H1 (cell line): ENCODE data around the gene CANX. TPM values are rescaled to one million over a fixed set of nuclear protein-coding genes. Genes with fewer than 3 reads are reported as not detected.

Experiments
- CTCF ChIA-PET: fragments of 300-600 bp; sonication (Branson Sonifier 250); formaldehyde crosslinking; loops from one replicate; lab custom pipeline; 2021; ENCODE audit not compliant: partially characterized antibody; lab: Charles Lee
- POLR2A ChIA-PET: fragments of 300-600 bp; sonication (Branson Sonifier 250); formaldehyde crosslinking; loops from one replicate; lab custom pipeline; 2021; ENCODE audit warnings: inconsistent platforms; ENCODE audit not compliant: partially characterized antibody; lab: Charles Lee
- DNase-seq, 2 experiments: peaks; one replicate each; pipeline versions ENCODE4 v3.0.0 to v3.0.0-alpha.2; 2010 to 2022; ENCODE audit warnings: low spot score in 2 of 2, low read depth in 1 of 2, mixed read lengths in 1 of 2
- FAIRE-seq: peaks from 2 replicates; lab custom pipeline; 2011; peaks lifted over from hg19 to GRCh38; lab: Jason Lieb, UNC
- H2AFZ ChIP-seq: 2 replicates; pipeline ENCODE4 v1.8.1; 2012; ENCODE audit warnings: low read length, inconsistent platforms
- H2AK5ac ChIP-seq: 2 replicates; pipeline ENCODE4 v1.6.1; 2013; ENCODE audit warnings: low read depth, low read length
- H2BK120ac ChIP-seq: replicated peaks from 2 replicates; pipeline ENCODE3; 2013; ENCODE audit warnings: low read depth, low read length, inconsistent platforms
- H2BK12ac ChIP-seq: 2 replicates; pipeline ENCODE4 v1.6.1; 2013; ENCODE audit warnings: low read depth, low read length
- H2BK15ac ChIP-seq: 2 replicates; pipeline ENCODE4 v1.6.1; 2013; ENCODE audit warnings: low read length
- H2BK20ac ChIP-seq: 2 replicates; pipeline ENCODE4 v1.6.1; 2013; ENCODE audit warnings: low read length
- H2BK5ac ChIP-seq: 2 replicates; pipeline ENCODE4 v1.6.1; 2013; ENCODE audit warnings: low read depth, low read length
- H3K14ac ChIP-seq: 2 replicates; pipeline ENCODE4 v1.6.1; 2013; ENCODE audit warnings: inconsistent platforms; ENCODE audit not compliant: insufficient read length
- H3K18ac ChIP-seq: 2 replicates; pipeline ENCODE4 v1.6.1; 2013; ENCODE audit warnings: low read length; ENCODE audit errors: extremely low read depth
- H3K23ac ChIP-seq: 2 replicates; pipeline ENCODE4 v1.6.1; 2013; ENCODE audit warnings: inconsistent platforms; ENCODE audit not compliant: insufficient read length
- H3K23me2 ChIP-seq: 2 replicates; pipeline ENCODE4 v1.6.1; 2013; ENCODE audit warnings: low read depth, low read length
- H3K27ac ChIP-seq: 2 replicates; pipeline ENCODE4 v1.6.1; 2011; ENCODE audit warnings: low read depth, low read length, inconsistent platforms
- H3K27me3 ChIP-seq, 4 experiments: replicated peaks in 1 of 4; 1 replicate in 1 of 4; 2 replicates in 3 of 4; pipeline versions ENCODE4 v1.6.1 to v1.8.1; 2011 to 2013; ENCODE audit warnings: low read length in 3 of 4, mild to moderate bottlenecking in 3 of 4, inconsistent platforms in 2 of 4, mixed read lengths in 2 of 4, moderate library complexity in 1 of 4; ENCODE audit not compliant: control insufficient read depth in 3 of 4, insufficient read depth in 3 of 4; ENCODE audit errors: extremely low read depth in 1 of 4
- H3K36me3 ChIP-seq, 4 experiments: 2 replicates each; pipeline versions ENCODE4 v1.6.1 to v1.8.1; 2011 to 2013; ENCODE audit warnings: mild to moderate bottlenecking in 4 of 4, low read length in 3 of 4, moderate library complexity in 2 of 4, control low read depth in 1 of 4, inconsistent platforms in 1 of 4; ENCODE audit not compliant: insufficient read depth in 4 of 4, control insufficient read depth in 2 of 4
- H3K4ac ChIP-seq: replicated peaks from 2 replicates; pipeline ENCODE3; 2013; ENCODE audit warnings: low read length, low read depth, mixed read lengths, inconsistent platforms; ENCODE audit not compliant: insufficient read length
- H3K4me1 ChIP-seq, 4 experiments: replicated peaks in 1 of 4; 1 replicate in 1 of 4; 2 replicates in 3 of 4; pipeline versions ENCODE4 v1.6.1 to v1.8.1; 2011 to 2013; ENCODE audit warnings: low read length in 3 of 4, inconsistent platforms in 2 of 4, mixed read lengths in 1 of 4; ENCODE audit not compliant: insufficient read depth in 4 of 4, control insufficient read depth in 3 of 4
- H3K4me2 ChIP-seq, 2 experiments: 2 replicates each; pipeline versions ENCODE4 v1.6.1 to v1.8.1; 2011 to 2013; ENCODE audit warnings: low read depth in 2 of 2, low read length in 2 of 2, control low read depth in 1 of 2, inconsistent platforms in 1 of 2, mild to moderate bottlenecking in 1 of 2; ENCODE audit not compliant: insufficient read depth in 1 of 2
- H3K4me3 ChIP-seq, 4 experiments: fragments of 200-600, 300-600 bp in 1 of 4; sonication (generic), shearing (Covaris generic), sonication (Bioruptor Twin) in 1 of 4; 2 replicates each; pipeline versions ENCODE4 v1.5.1 to v1.8.1; 2011 to 2016; ENCODE audit warnings: low read length in 4 of 4, low read depth in 3 of 4, control low read depth in 2 of 4, inconsistent platforms in 2 of 4, mild to moderate bottlenecking in 2 of 4, mixed read lengths in 1 of 4, moderate library complexity in 1 of 4; ENCODE audit not compliant: insufficient read depth in 2 of 4; ENCODE audit errors: extremely low read depth in 1 of 4
- H3K56ac ChIP-seq: replicated peaks from 2 replicates; pipeline ENCODE3; 2013; ENCODE audit warnings: low read depth, mild to moderate bottlenecking, mixed read lengths, low read length, inconsistent platforms; ENCODE audit not compliant: insufficient read length
- H3K79me1 ChIP-seq: 2 replicates; pipeline ENCODE4 v1.6.1; 2013; ENCODE audit warnings: low read depth, low read length, control low read depth
- H3K79me2 ChIP-seq, 2 experiments: 2 replicates each; pipeline versions ENCODE4 v1.6.1 to v1.8.1; 2012 to 2013; ENCODE audit warnings: low read length in 2 of 2, mild to moderate bottlenecking in 2 of 2, inconsistent platforms in 1 of 2; ENCODE audit not compliant: insufficient read depth in 2 of 2, control insufficient read depth in 1 of 2
- H3K9ac ChIP-seq, 4 experiments: replicated peaks in 1 of 4; 1 replicate in 1 of 4; 2 replicates in 3 of 4; pipeline versions ENCODE4 v1.6.1 to v1.8.1; 2011 to 2013; ENCODE audit warnings: low read depth in 3 of 4, low read length in 3 of 4, control low read depth in 2 of 4, mild to moderate bottlenecking in 2 of 4, moderate library complexity in 2 of 4, inconsistent platforms in 1 of 4; ENCODE audit errors: extremely low read depth in 1 of 4
- H3K9me3 ChIP-seq, 2 experiments: 2 replicates each; pipeline versions ENCODE4 v1.6.1 to v1.8.1; 2012 to 2013; ENCODE audit warnings: mild to moderate bottlenecking in 2 of 2, moderate library complexity in 2 of 2, control low read depth in 1 of 2, inconsistent platforms in 1 of 2, low read depth in 1 of 2, low read length in 1 of 2, mixed read lengths in 1 of 2; ENCODE audit not compliant: insufficient read depth in 2 of 2
- H4K20me1 ChIP-seq, 2 experiments: replicated peaks in 1 of 2; 2 replicates each; pipeline versions ENCODE3 to v1.8.1; 2011 to 2013; ENCODE audit warnings: inconsistent platforms in 2 of 2, low read length in 2 of 2, mild to moderate bottlenecking in 1 of 2; ENCODE audit not compliant: insufficient read depth in 2 of 2, control insufficient read depth in 1 of 2
- H4K5ac ChIP-seq: 2 replicates; pipeline ENCODE4 v1.6.1; 2013; ENCODE audit warnings: low read length, low read depth, mixed read lengths, inconsistent platforms; ENCODE audit not compliant: insufficient read length
- H4K8ac ChIP-seq: 2 replicates; pipeline ENCODE4 v1.8.0; 2013; ENCODE audit warnings: mild to moderate bottlenecking, moderate library complexity, low read length, inconsistent platforms; ENCODE audit not compliant: insufficient read depth; ENCODE audit errors: extremely low read depth
- H4K91ac ChIP-seq: replicated peaks from 2 replicates; pipeline ENCODE3; 2013; ENCODE audit warnings: low read length, mixed read lengths, inconsistent platforms; ENCODE audit not compliant: insufficient read length
- WGBS, 2 experiments: shearing (Covaris generic) in 1 of 2; methylation state at CpG; one replicate each; pipeline versions ENCODE4 v1.1.6 to v1.1.7; 2013 to 2015; ENCODE audit warnings: low lambda C conversion rate in 2 of 2, mixed read lengths in 2 of 2, inconsistent platforms in 1 of 2, low coverage in 1 of 2, missing lambda C conversion rate in 1 of 2; ENCODE audit not compliant: insufficient replicate concordance in 2 of 2, insufficient coverage in 1 of 2, insufficient read length in 1 of 2; ENCODE audit errors: extremely low coverage in 1 of 2, missing lambda C conversion rate in 1 of 2; 5-methylcytosine and 5-hydroxymethylcytosine counted together
- polyA plus RNA-seq, 7 experiments: library from polyadenylated mRNA; depleted of rRNA in 3 of 7; stranded (reverse) in 5 of 7; unstranded in 2 of 7; fragments of >200 nt in 5 of 7; fragments of 200-250 nt in 2 of 7; gene quantifications; 1 replicate in 5 of 7; 2 replicates in 1 of 7; 4 replicates in 1 of 7; pipeline versions ENCODE4 v1.2.1 to v1.2.3, GENCODE V29; 2011 to 2013; ENCODE audit warnings: missing spikeins in 2 of 7, mixed read lengths in 2 of 7
- total RNA-seq: library from RNA; stranded (reverse); fragmentation: NEBNext Ultra II Directional; extraction: Animal tissue kit (Norgen Biotek cat#: 25700); gene quantifications from 2 replicates; pipeline ENCODE4 v1.2.1, GENCODE V29; 2021
- TF ChIP-seq, protein P1 (sequence below): IDR thresholded peaks from 2 replicates; pipeline ENCODE4 v1.6.1; 2012; ENCODE audit warnings: inconsistent platforms

Gene CANX
- total and polyA plus RNA-seq, 2 of the 8 experiments (the other 6 are each of a cell fraction or from before 2014, with no cell fraction given): 136 to 691 TPM

- H4K91ac ChIP-seq: no peak overlapping the region
- H3K27me3 ChIP-seq: no peaks in the 10 kb centered on the region
- no peak overlapping the region for H2BK120ac ChIP-seq
- H3K23me2 ChIP-seq: no peaks in the 10 kb centered on the region
- no peak overlapping the region for H3K4ac ChIP-seq
- FAIRE-seq (no peak), DNase-seq (no peak)
- 92% methylated on average over 9 of the region's 9 CpGs; no CpG with 5 or more reads in 1 of the 2 experiments for WGBS, 2 experiments
- no peak overlapping the region for H3K27ac ChIP-seq
- POLR2A ChIA-PET: interaction anchor here (1.6 to 2.5 kb wide), 4 partner anchors 10 to 149 kb away, joined by 3 to 10 read pairs (median 6); partner anchors contain the start of gene MAML1
- H2AK5ac ChIP-seq: no peak overlapping the region
- H2BK20ac ChIP-seq: no peak overlapping the region
- H3K4me1 ChIP-seq: peaks cover 2 to 14% (median 3%) of the 10 kb centered on the region in 4 experiments
- H3K9ac ChIP-seq: no peak overlapping the region
- no peak overlapping the region for H4K5ac ChIP-seq
- no peaks in the 10 kb centered on the region for H3K9me3 ChIP-seq
- no peak overlapping the region for H2BK15ac ChIP-seq
- H2AFZ ChIP-seq: no peak overlapping the region
- H3K4me2 ChIP-seq: no peak overlapping the region
- no peak overlapping the region for H3K18ac ChIP-seq
- peaks cover 0 to 46% of the 10 kb centered on the region in 2 experiments; a peak in 2 of 4 replicates for H3K79me2 ChIP-seq
- H3K14ac ChIP-seq: no peak overlapping the region
- peaks cover 12% of the 10 kb centered on the region for H3K79me1 ChIP-seq
- no peak overlapping the region for H3K23ac ChIP-seq
- H3K4me3 ChIP-seq: no peak overlapping the region
- H2BK5ac ChIP-seq: no peak overlapping the region
- CTCF ChIA-PET: interaction anchor here (0.6 to 6.0 kb wide), 9 partner anchors 8 to 35 kb away, joined by 3 to 53 read pairs (median 5); no protein-coding TSS in a partner anchor
- H3K36me3 ChIP-seq: peaks cover 23 to 57% (median 40%) of the 10 kb centered on the region in 4 experiments
- peaks cover 14 to 21% of the 10 kb centered on the region in 2 experiments for H4K20me1 ChIP-seq
- H3K56ac ChIP-seq: no peak overlapping the region
- no peak overlapping the region for H4K8ac ChIP-seq
- H2BK12ac ChIP-seq: no peak overlapping the region
- TF ChIP-seq, protein P1, sequence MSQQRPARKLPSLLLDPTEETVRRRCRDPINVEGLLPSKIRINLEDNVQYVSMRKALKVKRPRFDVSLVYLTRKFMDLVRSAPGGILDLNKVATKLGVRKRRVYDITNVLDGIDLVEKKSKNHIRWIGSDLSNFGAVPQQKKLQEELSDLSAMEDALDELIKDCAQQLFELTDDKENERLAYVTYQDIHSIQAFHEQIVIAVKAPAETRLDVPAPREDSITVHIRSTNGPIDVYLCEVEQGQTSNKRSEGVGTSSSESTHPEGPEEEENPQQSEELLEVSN: no peak
Observed at GRCh38 chr5:179767496-179768100, 68.8 kb downstream of the CANX start.
